G401 (cell line): Measurements from ENCODE around the gene MIOX. TPM values are rescaled to one million over a fixed set of nuclear protein-coding genes. Genes with fewer than 3 reads are reported as not detected.

Experiments
- DNase-seq: peaks from one replicate; pipeline ENCODE4 v3.0.0-alpha.2; 2015; ENCODE audit warnings: low spot score
- in situ Hi-C: cut with HindIII; loops from 2 replicates; pipeline ENCODE4 v1.10.0; 2016; ENCODE audit warnings: low sequenced_read_pairs, mixed read lengths
- total RNA-seq: library from RNA; depleted of rRNA; stranded (reverse); fragments of >200 nt; shearing (Covaris generic); gene quantifications from 2 replicates; pipeline ENCODE4 v1.2.3, GENCODE V29; 2014

MIOX gene
- total RNA-seq, 1 experiment from 2014 or later = 1.9 TPM

- in situ Hi-C loops = no loop called here
- DNase-seq = peak; percentile 79
Measured at GRCh38 chr22:50471197-50471847, 15.3 kb upstream of the MIOX start.

- in situ Hi-C loops = no loop called here
- no peak for DNase-seq
Measured at GRCh38 chr22:50471962-50472361, 14.7 kb upstream of the MIOX start.

GRCh38 chr22:50473088-50473487 is 13.6 kb upstream of the MIOX start:
- in situ Hi-C loops = no loop called here
- DNase-seq = no peak

GRCh38 chr22:50473855-50474671 is 12.6 kb upstream of the MIOX start:
- DNase-seq = no peak

GRCh38 chr22:50474710-50475651 is 11.7 kb upstream of the MIOX start, which contains the start of gene SBF1:
SBF1 (minus strand) TSS chr22:50475035; CDS start chr22:50474840, 195 bp downstream.
- in situ Hi-C loops = no loop called here
- peak; percentile 94 for DNase-seq

More at GRCh38 chr22:50473855-50474671, 12.6 kb upstream of the MIOX start:
- in situ Hi-C loops = no loop called here

GRCh38 chr22:50475652-50476002 is 11.0 kb upstream of the MIOX start:
- in situ Hi-C loops = no loop called here
- no peak for DNase-seq

- in situ Hi-C loops = no loop called here
- no peak for DNase-seq
Measured at GRCh38 chr22:50476868-50477267, 9.8 kb upstream of the MIOX start.

- no peak for DNase-seq
- in situ Hi-C loops = no loop called here
Measured at GRCh38 chr22:50477923-50478322, 8.7 kb upstream of the MIOX start.

GRCh38 chr22:50479721-50480120 is 6.9 kb upstream of the MIOX start:
- in situ Hi-C loops = no loop called here
- DNase-seq = no peak

- in situ Hi-C loops = no loop called here
- DNase-seq = no peak
Measured at GRCh38 chr22:50481045-50481439, 5.6 kb upstream of the MIOX start.

- in situ Hi-C loops = no loop called here
- DNase-seq = no peak
Measured at GRCh38 chr22:50481440-50482106, 5.1 kb upstream of the MIOX start, which contains the start of gene ADM2. ADM2 (plus strand) TSS chr22:50481543; CDS start chr22:50481848, 305 bp downstream.

- in situ Hi-C loops = no loop called here
- no peak for DNase-seq
Measured at GRCh38 chr22:50482107-50483074, 4.3 kb upstream of the MIOX start.

- DNase-seq = no peak
- in situ Hi-C loops = no loop called here
Measured at GRCh38 chr22:50483106-50483505, 3.6 kb upstream of the MIOX start.

- no peak for DNase-seq
- in situ Hi-C loops = no loop called here
Measured at GRCh38 chr22:50483556-50483955, 3.1 kb upstream of the MIOX start.

GRCh38 chr22:50483977-50484853 is 2.4 kb upstream of the MIOX start:
- DNase-seq = no peak
- in situ Hi-C loops = no loop called here

GRCh38 chr22:50485221-50486131 is 1.2 kb upstream of the MIOX start:
- DNase-seq = no peak
- in situ Hi-C loops = no loop called here
